GM12864 (cell line): ENCODE measurements around the gene OAF.

Experiments used
- DNase-seq: peaks from one replicate; pipeline ENCODE4 v3.0.0-alpha.2; 2011; ENCODE audit warnings: low read depth
- H3K4me3 ChIP-seq: 2 replicates; pipeline ENCODE4 v1.5.1; 2011; ENCODE audit warnings: mild to moderate bottlenecking, low read depth, low read length, control low read depth
- TF ChIP-seq, protein P1 (sequence below): IDR thresholded peaks from 2 replicates; pipeline ENCODE4 v1.5.1; 2011; ENCODE audit warnings: low read depth, mild to moderate bottlenecking, moderate library complexity, low read length, control low read depth, inconsistent platforms; ENCODE audit errors: missing control alignments

OAF gene

DNA sequence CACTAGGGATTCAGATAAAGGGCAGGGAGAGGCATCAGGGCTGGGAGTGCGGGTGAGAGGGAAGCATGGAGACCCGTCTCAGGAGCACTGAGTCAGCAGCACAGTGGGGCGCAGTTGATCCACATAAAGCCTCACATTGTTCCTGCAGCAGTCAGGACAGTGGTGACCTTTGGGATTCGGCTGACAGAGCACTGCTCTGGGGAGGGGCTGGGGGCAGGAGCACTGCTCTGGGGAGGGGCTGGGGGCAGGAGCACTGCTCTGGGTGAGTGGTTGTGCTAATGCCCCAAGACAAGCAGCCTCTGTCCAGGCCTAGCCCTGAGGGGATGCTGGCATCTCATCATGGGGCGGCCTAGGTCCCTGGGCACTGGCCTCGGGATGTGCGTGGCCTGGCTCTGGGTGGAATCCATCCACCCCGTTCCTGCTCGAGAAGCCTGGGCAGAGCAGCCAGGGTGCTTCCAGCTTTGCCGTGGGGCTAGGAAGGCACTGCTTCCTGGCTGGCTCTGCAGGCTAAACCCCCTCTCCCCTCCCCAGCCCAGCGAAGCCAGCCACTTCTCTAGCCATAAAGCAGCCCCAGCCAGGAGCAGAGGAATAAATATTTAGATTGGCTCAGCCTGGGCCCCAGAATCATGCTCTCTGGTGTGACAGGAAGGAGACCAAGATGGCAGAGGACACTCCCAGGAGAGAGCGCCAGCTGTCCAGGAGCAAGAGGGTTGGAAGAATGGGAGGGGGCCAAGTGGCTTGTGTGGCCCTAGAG, 7.3 kb downstream of the OAF start:
- TF ChIP-seq, protein P1, sequence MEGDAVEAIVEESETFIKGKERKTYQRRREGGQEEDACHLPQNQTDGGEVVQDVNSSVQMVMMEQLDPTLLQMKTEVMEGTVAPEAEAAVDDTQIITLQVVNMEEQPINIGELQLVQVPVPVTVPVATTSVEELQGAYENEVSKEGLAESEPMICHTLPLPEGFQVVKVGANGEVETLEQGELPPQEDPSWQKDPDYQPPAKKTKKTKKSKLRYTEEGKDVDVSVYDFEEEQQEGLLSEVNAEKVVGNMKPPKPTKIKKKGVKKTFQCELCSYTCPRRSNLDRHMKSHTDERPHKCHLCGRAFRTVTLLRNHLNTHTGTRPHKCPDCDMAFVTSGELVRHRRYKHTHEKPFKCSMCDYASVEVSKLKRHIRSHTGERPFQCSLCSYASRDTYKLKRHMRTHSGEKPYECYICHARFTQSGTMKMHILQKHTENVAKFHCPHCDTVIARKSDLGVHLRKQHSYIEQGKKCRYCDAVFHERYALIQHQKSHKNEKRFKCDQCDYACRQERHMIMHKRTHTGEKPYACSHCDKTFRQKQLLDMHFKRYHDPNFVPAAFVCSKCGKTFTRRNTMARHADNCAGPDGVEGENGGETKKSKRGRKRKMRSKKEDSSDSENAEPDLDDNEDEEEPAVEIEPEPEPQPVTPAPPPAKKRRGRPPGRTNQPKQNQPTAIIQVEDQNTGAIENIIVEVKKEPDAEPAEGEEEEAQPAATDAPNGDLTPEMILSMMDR: no peak
- no peak for DNase-seq
- H3K4me3 ChIP-seq: no peak overlapping the region

DNA sequence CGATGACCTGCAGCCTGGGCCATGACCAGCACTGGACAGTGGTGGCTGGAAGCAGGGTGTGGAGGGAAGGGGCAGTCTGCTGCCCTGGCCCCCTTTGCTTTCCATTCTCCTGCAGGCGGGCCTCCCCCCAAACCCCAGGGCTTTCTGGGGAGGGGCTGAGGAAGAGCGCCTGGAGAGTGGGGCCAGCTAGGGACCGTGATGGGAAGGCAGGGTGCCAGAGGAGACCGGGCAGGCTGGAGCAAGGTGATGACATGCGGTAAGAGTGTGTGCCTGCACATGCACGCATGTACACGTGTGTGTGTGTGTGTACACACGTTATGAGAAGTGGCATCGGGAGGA, 7.8 kb downstream of the OAF start:
- no peak overlapping the region for H3K4me3 ChIP-seq
- DNase-seq: no peak
- TF ChIP-seq, protein P1: no peak

DNA sequence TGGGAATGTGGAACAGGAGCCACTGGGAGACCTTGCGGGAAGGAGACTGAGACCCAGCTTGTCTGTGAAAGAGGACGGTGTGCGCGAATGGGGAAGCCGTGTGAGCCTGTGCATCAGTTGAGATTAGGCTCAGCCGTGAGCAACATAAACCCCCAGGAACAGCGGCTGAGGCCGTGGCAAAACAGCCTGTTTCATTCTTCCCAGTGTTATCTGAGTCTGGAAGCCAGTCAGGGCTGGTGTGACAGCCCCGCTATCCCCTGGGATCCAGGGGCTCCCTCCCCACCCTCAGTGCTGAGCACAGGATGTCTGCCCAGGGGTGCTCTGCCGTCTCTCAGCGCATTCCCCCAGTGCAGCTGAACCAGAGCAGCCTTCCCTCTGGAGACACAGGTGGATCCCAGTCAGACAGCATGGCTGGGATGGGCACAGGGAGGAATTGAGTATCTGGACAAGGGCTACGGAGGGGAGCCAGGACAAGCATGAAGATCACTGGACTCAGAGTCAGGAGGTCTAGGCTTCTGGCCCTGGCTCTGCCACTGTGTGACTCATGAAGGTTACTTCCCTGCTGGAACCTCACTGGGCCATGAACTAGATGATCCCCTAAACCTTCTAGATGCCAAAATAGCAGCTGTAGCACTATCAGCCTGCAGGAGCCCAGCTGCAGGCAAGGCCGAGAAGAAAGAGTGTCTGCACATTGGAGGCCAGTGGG, 8.6 kb downstream of the OAF start:
- no peak for DNase-seq
- H3K4me3 ChIP-seq: no peak overlapping the region
- TF ChIP-seq, protein P1: no peak

DNA sequence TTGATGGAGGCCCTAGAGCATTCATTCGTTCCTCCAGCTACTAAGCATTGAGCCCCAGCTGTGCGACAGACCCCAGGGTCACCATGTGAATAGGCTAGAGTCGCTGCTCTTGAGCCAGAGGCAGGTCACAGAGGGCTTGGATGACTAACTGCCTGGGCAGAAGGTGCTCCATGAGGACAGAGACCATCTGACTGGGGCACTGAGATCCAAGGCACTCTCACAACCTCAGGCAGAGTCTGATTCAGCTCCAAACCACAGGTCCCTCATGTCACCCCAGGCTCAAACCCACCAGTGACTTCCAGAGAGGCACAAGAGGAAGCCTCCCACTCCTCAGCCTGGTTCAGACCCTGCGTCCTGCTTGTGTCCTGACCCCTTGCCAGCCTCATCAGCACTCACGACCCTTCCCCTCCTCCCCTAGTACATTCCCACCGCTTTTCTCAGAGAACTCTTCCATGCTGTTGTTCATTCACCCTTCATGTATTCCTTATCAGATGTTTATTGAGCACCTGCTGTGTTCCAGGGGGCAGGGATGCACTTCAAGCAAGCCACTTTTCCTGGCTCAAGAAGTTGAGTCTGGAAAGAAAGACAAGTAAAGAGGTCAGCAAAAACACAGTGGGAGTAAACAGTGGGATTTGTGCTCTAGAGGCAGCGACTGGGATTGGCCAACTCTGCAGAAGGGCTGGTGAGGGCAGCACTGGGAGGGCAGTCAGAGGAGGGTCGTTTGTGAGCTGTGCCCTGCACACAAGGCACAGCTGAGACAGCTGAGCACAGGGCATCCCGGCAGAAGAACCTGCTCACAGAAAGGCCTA, 9.3 kb downstream of the OAF start:
- H3K4me3 ChIP-seq: no peak overlapping the region
- TF ChIP-seq, protein P1: no peak
- DNase-seq: no peak

DNA sequence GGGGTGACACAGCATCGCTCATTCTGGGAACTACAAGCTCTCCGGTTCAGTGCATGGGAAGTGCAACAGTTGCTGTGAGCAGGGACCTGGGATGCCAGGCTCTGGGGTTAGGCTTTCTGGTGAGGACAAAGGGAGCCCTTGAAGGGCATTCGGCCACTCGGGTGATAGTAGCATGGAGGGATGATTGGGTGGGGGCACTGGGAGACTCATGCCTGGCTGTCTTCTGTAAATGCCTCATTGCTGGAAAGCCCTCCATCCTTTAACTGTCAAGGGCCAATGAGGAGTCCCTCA, 9.9 kb downstream of the OAF start:
- DNase-seq: no peak
- TF ChIP-seq, protein P1: no peak
- no peak overlapping the region for H3K4me3 ChIP-seq

DNA sequence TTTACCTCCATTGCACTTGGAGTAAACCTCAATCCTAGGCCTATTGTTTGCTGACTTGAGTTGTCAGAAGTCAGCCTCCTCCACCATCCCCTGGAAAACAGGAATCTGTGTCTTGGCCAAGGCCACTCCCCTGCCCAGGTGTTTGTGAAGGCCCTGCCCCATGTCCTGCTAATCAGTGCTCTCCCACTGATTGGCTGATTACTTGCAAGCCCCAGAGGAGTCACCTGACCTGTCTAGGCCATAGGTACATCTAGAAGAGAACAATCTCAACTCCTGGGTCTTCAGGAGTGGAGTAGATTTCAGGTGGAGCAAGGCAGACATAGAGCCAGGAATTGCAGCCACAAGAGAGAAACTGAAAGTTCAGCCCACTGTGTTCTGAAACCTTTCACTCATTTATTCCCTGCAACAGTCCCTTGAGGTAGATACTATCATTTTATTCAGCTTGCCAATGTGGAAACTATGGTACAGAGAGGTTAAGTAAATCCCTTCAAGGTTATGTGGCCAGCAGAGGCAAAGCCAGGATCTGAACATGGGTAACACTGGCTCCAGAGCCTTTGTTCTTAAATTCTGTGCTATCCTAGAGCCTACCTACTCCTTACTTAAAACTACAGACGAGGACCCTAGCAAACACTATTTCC, 10.4 kb downstream of the OAF start:
- H3K4me3 ChIP-seq: no peak overlapping the region
- no peak for DNase-seq
- TF ChIP-seq, protein P1: no peak
